NCI-H2081 treated with DMSO at 0.1 percent for 48 hours (cell line): ENCODE data around the gene BORCS6.

Experiments used
- DNase-seq: peaks from one replicate; lab custom pipeline; 2025; lab: John Stamatoyannopoulos, UW

The BORCS6 gene

DNA sequence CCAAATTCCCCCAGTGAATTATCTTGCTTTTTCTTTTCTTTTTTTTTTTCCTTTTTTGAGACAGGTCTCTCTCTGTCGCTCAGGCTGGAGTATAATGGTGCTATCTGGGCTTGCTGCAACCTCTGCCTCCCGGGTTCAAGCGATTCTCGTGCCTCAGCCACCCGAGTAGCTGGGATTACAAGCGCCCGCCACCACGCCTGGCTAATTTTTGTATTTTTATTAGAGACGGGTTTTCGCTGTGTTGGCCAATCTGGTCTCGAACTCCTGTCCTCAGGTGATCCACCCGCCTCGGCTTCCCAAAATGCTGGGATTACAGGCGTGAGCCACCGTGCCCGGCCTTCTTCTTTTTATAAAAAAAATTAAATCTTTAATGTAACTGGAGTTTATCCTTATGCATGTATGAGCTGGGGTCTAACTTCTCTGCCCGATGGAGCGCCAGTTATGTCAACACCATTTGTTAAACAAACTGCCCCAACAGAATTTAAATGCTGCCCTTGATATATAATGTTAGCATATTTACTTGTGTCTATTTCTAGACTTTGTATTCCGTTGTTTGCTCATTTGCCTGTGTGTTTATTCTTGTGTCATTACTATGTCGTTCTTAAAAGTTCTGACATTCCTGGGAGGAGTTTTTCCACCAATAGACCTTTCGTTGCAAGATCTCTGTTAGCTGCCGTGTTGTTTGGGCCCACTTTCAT, 20.9 kb upstream of the BORCS6 start:
- DNase-seq = no peak

DNA sequence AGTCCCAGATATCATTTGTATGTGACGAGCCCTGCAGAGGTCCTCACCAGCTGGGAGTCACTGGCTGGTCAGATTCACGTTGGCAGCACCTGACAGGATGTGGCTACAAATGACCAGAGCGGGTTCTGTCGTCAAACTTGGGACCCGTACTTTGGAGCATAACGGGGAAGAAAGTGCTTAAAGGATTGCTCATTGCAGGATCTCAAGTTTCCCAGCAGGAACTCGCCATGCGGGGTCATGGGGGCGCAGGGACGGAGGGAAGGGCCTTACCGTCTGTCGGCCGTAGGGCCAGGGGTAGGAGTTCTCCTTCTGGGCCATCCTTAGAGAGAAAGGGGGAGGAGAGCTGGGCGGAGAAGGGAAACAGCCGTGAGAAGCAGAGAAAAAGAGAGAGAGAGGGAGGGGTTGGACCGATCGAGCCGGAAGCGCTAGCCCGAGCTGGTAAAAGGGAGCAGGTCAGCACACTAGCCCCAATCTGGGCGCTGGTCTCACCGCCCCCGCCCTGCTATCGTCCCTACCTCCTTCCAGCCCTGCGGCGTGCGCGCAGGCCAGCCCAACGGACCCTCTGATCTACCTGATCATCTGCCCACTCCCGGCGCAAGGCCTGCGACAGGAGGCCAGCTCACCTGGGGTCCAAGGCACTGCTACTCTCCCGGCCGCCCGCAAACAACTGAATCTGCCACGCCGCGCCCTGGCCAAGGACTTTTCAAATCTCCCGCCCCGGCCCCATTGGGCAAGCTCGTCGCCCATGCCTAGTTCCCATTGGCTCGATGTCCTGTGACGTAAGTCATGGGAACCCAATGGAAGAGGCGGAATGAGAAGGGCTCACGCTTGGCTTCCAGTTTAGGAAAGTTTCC, 20.2 kb upstream of the BORCS6 start, which contains the start of gene AURKB:
TSS of gene AURKB (minus strand) at position 669 of the 854 bp plus-strand sequence. CDS start at position 318, 351 bp downstream.
- peak; percentile 65 for DNase-seq

DNA sequence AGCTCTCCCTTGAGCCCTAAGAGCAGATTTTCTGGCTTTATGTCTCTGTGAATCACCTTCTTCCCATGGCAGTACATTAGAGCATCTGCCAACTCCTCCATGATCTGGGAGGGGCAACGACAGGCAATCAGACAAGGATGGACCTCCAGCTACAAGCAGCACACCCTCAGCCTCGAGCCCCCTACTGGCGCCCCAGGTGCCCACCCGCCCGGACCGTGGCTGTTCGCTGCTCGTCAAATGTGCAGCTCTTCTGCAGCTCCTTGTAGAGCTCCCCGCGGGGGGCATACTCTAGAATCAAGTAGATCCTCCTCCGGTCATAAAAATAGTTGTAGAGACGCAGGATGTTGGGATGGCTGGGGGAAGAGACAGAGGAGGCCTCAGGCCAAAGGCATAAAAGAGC, 16.6 kb upstream of the BORCS6 start:
- DNase-seq = no peak

DNA sequence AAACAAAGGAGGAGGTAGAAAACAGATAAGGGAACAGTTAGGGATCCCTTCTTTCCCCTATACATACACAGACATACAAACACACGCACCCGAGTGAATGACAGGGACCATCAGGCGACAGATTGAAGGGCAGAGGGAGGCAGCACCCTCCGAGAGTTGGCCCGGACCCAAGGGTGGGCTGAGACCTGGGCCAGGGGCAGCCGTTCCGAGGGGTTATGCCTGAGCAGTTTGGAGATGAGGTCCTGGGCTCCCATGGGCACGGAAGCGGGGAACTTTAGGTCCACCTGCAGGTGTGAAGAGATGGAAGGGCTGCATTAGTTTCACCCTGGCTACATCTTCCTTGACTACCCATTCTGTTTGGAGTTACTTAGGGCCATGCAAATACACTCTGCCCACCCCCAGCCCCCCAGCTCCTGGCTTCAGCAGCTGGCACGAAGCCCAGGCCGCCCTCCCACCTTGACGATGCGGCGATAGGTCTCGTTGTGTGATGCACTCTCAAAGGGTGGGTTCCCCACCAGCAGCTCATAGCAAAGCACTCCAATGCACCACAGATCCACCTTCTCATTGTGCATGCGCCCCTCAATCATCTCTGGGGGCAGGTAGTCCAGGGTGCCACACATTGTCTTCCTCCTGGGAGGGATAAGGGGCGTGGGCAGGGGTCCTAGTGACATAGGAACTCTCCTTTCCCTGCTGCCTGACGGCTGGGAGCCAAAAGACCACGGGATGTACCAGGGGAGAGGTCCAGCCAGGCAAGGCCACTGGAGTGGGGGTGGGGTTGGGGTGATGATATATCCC, 15.0 kb upstream of the BORCS6 start:
- DNase-seq = no peak

DNA sequence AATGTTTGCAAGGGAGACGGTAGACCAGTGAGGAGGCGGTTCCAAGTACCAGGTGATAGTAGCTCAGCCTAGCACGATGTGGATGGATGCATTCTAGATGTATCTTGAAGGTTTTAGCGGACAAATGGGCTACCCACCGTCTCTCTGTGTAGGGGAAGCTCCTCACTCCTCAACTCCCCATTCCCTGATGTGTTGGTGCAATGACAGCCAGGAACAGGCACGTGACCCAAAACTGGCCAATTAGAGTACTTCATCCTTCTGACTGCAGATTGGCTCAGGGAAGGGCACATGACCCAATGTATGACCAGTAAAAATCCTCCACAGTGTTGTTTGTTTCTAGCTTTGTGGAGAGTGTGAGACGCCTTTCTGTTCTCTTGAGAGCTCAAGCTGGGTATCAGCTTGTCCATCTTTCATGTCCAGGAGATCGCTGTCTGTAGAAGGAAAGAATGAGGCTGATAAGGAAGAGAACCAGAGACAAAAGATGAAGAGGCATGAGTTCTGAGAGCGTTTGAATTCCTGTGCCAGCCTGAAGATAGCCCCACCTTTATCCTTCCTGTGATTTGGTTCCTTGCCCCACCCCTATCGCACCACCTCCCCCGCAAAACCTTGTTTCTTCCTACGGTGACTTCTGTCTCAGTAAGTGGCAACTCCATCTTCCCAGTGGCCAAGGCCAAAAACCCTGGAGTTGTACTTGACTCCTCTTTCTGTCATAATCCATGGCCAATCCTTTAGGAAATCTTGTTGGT, 2.3 kb upstream of the BORCS6 start:
- peak; percentile 76 for DNase-seq

DNA sequence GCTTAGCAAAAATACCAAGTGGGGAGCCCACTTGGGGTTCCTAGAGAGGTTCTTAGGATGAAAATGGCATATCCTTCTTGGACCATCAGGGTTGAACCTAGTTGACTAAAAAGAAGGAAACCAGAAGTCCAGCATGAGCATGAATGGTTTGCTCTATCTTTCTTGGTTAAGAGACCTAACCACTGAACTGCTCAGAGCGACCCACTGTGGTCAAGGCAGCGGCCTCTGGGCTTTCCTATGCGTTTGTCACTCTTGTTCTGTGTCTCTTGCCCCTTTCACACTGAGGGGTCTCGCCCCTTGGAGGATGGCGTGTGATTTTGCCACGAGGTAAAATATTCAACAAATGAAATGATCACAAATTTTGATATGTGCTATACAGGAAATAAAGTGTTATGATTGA, 526 bp upstream of the BORCS6 start:
- no peak for DNase-seq

DNA sequence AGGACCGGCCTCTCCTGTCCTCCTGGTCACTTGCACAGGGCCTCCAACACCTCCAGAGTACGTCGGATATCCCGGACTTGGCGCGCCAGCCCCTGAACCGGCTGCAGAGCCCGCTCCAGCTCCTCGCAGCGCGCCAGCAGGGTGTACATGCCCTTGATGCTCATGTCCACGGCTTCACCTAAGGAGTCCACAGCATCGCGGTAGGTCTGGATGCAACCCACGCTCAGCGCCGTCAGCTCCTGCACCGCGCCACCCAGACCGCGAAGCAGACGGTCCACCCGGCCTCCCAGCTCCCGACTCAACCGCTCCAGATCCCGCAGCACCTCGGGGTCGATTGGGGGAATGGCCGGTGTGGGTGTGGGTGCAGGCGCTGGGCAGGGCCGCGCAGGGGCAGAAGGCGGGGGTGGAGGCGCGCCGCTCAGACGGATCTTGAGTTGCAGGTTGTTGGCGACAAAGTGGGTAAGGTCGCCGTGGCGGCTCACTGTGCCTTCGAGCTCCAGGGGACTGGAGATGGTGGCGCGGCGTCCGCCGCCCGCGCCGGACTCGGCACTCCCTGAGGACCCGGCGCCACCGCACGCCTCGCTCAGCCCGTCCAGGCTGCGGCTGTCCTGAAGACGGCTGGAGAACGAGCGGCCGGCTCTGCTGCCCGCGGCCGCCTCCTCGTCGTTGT, 804 bp downstream of the BORCS6 start:
- no peak for DNase-seq

DNA sequence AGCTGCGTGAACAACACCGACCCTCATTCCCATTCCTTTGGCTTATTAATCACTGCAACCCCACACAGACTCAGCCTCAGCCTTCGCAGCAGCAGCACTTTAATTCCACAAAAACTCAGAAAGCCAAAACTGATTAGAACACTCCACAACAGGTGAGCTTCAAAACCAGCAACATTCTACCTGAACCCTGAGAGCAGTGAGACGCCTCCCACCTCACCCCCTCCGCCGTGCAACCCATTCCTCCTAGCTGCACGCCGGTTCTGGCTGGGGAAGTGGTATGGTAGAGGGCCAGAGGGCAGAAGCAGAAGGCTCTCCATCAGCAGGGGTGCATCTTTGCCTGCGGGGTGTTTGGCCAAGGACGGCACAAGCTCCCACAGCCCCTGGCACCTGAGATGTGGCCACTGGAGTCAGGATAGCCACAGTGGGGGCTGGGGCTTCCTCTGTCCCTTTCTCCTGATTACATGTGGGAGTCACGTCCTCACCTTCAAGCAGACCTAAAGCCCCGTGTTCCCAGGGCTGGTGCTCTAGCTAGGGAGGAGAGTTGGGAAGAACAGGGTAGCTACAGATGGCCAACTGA, 1.6 kb downstream of the BORCS6 start:
- DNase-seq = no peak

DNA sequence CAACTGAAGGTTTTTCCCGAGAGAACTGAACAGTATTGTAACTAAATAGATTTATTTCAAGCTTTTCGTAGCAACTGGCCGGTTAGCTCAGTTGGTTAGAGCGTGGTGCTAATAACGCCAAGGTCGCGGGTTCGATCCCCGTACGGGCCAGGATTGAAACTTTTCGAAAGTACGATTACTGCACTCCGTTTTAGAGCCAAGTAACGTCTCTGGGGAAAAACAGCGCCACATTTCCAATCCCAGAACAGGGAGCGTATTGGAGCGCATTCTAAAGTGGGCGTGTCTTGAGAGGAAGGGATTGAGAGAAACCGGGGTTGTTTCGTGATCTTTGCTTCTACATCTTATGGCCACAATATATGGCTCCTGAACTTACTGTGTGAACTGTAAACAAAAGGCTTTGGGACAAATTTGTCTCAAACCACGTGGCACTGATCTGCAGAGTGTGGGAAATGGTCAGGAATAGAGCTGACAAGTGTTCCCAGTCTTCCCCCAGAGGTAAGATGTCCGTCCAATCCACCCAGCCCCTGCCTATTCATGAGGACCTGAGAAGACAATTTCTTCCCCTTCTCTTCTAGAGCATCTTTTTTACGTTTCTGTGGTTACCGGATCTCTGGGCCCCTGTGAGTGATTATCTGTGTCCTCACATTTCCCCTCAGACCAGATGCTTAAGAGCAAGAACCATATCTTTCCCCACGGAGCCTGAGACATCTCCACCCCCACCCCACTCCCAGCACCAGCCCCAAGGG, 2.3 kb downstream of the BORCS6 start:
- peak; percentile 83 for DNase-seq

DNA sequence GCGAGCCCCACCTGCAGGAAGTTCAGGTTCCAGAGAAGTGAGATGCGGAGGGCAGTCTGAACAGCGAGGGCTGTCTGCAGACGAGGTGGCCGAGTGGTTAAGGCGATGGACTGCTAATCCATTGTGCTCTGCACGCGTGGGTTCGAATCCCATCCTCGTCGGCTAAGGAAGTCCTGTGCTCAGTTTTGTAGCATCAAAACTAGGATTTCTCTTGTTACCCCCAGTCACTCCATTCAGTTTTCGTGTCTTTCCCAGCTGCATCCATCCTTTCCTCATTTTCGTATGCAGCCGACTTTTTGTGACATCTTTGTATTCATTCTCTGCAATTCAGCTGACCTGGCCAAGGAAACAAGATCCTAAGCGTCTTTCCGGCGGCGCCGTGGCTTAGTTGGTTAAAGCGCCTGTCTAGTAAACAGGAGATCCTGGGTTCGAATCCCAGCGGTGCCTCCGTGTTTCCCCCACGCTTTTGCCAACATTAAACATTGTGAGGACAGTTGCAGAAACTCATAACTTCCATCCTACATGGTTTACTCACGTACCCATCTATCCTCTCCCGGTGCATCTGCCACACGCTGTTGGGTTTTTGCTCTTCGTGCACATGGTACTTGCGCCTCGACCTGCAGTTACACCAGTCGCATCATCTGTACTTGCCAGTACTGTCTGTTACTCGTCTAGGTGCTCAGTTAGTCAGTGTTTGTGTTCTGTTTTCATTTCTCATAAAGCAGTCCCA, 3.0 kb downstream of the BORCS6 start:
- DNase-seq = peak; percentile 79

DNA sequence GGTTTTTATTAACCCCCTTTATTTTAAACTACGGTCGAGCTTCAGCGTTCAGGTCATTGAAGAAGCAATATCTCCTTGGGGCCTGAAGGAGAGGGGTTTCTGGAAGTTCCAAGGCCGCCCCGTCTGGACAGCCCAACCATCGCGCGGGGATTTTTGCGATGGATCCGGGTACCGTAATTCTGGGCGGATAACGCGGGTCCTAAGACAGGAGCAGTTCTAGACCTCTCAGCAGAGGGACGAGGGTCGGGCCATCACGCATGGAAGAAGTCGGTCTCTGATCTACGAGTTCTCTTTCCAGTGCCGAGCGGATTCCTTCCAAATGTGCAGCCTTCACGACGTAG, 3.6 kb downstream of the BORCS6 start:
- no peak for DNase-seq

DNA sequence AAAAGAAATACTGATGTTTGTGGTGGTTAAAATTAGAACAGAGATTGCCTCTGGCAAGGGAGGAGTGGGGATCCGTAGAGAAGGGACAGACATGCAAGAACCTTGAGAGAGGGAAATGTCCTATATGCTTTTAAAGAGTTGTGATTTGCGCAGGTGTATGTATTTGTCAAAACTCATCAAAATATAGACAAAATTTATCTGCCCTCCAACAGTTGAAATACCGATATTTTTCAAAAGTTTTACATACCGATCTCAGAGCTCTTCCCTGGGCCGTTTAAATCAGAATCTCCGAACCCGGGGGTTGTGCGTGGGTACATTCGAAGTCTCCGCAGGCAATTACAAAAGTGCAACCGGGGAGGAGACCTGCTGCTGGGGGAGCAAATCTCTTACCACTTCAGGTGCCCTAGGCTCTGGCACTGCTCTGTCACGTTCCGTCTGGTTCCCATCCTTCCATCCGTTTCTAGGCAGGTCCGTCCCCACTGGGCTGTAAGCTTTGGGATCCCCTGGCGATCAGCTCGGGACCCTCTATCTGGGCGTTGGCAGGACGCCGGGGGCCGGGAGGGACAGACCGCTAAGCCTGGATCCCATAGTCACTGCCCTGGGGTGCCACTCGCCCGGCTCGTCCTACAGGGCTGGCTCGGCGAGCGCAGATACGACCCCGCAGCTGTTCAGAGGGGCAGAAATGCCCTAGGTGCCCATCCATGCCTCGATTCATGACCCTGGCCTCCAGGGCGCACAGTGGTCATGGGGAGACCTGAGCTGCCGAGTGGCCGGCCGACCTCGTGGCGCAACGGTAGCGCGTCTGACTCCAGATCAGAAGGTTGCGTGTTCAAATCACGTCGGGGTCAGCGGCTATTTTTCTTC, 4.2 kb downstream of the BORCS6 start:
- DNase-seq = no peak

DNA sequence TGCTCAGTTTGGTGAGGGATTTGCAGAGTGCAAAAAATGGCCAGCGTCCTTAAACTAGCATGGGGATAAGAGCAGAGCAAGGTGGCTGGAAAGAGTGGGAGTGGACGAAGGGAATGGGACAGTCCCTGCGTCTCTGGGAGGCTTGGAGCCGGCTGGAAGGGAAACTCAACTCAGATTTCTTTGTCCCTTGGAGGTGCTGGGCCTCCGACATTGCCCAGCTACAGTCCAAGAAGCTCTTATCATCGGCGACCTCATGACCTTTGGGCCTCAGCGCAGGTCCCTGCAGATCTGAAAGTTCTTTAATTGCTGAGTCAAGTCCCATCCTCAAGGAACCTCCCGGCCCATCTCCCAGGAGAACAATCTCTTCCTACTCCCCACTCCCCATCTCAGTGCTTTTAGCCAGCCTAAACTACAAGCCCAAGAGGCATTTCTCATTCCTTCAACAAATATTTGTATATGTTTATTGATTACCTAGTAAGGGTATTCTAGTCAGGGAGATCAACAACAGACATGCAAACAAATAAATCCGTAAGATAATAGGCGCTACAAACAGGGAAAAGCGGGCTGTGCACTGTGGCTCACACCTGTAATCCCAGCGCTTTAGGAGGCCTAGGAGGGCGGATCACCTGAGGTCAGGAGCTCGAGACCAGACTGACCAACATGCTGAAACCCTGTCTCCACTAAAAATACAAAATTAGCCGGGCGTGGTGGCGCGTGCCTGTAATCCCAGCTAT, 12.8 kb downstream of the BORCS6 start:
- DNase-seq = no peak

DNA sequence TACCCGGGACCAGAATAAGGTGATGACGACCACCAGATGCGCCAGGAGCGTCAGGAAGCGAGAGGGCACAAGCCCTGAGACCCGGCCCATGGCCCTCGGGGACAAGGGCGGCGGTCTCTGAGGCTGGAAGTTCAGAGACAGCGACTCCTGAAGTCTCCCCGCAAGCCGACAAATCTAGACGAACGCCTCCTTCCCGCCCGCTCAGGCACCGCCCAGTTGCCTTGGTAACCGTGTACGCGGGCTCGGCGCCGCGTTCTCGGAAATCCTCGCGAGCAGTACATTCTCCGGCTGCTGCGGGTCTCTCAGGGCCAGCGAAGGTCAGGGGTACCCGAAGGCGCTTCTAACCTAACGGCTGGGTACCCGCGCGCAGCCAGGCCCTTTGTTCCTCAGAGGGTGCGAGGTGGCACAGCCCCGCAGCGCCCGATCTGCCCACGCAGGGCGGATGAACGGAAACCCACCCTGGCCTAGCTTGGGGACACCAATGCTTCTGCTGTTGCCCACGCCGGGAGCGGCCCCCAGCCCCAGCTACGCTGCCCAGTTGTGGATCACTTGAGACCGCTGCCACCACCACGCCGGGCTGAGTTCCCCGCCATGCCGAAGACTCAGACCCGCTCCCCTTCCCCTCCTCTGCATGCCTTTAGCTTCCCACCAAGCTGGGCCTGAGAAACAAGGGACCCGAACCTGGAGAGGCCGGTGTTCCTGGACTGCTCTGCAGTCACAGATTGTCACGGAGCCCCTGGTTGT, 13.6 kb downstream of the BORCS6 start, which contains the start of gene TMEM107:
TSS of gene TMEM107 (minus strand) at position 184 of the 744 bp plus-strand sequence. CDS start at position 90, 94 bp downstream.
- DNase-seq = peak; percentile 19

DNA sequence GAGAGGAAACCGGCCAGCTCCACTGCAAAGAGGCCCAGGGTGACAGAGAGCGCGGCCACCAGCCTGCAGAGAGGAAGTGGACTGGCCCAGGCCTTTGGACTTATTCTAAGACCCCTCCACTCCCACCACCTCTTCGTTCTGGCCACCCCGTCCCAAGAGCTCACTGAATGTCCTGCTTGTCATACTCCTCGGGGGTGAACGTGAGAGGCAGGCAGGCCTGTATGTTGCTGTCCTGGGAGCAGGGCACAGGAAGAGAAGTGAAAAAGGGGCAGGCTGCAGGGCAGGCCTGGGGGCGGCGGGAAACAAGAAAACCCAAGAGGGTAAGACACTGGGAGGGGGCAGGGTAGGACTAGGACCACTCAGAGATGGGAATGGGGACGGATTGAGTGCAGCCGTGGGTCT, 14.2 kb downstream of the BORCS6 start:
- DNase-seq = no peak

DNA sequence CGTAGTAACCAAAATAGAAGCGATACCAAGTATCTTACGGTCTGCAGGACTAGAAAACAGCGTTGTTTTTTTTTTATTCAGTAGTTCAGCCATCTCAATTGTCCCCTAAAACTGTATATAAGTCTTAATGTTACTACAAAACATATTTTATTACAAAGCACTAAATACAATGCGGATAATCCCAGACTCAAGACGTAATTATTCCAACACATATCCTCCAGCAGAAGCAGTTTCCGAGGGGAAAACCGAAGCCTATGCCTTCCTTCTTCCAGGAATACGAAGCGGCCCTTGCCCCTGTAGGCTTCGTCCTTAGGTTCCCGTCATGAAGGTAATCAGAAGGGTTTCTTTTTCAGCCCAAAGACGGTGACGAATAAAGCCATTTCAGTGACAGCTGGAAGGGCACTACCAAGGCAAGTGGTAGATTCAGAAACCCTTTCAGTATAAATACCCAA, 16.1 kb downstream of the BORCS6 start:
- DNase-seq = no peak
